GM18868 (cell line): ENCODE measurements around the gene CXADR.

Experiments
- ATAC-seq: cut with Tn5 transposase; IDR thresholded peaks from one replicate; pipeline ENCODE4 v1.9.1; 2021; ENCODE audit warnings: mild to moderate bottlenecking, moderate library complexity; ENCODE audit not compliant: unreplicated experiment

The CXADR gene

DNA sequence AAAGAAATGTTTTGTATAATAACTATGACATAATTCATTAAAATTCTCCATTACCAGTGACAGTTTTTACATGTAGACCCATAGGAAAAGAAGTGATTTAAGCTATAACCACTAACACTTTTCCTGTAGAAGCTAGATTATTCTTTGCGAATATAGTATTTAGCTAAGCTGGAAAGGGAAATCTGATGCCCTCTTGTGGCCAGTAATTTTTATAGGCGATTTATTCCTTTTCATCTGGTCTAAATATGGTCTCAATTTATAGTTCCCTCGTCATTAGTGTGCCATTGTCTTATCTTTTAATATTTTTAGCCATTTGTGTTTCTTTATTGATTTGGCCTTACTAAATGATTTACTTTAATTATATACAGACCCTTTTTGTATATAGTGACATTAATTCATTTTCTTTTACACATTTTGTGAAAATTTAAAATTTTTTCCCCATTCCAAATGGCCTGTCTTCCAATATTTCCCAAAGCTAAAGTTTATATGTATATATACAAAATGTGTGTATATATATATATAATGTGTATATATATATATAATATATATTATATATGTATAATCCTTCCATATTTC is 73.1 kb downstream of the CXADR start:
- peak; percentile 75 for ATAC-seq

DNA sequence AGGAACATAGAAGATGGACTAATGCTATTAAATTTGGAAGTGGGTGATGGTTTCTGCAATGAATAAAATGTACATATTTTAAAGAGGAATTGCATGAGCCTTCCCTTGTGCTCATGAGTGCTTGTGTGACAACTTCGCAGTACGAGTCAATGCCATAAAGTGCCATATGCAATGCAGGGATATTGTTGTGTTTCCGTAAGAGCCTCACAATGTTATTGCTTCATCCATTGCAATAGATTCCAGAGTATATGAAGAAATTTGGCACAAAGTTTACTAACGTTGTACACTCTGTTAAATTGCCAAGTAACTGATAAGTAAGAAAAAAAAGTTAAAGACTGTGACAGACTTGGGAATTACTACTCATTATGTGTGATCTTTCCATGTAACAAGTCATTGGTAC is 77.6 kb downstream of the CXADR start:
- ATAC-seq = no peak

DNA sequence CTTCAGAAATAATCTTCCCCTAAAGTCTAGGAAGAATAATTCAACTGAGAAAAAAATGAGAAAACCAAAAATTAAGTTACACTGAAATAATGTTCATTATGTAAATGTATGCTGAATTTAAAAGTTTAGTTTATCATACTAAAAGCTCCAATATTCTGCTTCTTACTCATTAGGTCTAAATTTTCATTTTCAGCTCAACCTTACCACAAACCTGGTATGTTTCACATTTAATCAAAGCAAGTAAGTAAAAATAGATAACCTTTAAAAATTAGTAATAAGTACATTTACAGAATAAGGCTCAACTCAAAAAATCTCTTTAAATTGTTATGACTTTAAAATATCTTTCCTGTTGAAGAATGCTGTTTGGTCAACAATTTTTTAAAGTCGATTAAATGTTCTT is 84.8 kb downstream of the CXADR start:
- ATAC-seq = peak; percentile 43

DNA sequence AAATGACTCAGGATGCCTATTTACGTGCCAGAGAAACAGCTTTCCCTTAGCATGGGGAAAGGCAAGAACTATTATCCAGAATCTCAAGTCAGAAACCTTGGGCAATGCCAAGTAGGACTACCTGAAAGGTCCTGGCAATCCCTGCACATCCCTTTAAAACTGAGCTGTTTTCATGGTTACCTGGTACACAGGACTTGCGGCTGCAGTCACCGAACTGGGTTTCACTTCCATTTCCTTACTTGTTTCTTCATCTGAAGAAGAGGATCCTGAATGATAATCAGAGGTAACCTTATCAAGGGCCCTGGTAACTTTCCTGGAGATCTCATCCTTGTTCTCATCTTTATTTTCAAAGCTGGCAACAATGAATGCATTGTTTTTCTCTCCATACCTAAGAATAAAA is 85.6 kb downstream of the CXADR start:
- ATAC-seq = peak; percentile 84

DNA sequence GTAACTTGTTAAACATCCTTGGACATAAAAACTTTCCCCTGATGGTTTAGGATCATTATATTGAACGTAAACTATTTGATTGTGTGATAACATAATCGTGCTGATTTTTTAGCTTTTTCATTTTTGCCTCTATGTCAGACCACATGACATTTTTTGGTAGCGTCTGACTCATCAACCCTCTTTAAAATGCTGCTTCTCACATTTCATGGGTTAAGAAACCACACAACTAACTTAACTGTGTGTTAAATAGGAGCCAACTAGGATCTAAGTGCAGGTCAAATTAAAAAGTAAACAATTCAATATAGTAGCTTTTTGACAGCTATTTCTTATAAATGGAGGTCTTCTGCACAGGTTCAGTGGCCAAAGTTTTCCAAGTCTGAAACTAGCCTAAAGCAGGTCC is 90.0 kb downstream of the CXADR start:
- ATAC-seq = no peak

DNA sequence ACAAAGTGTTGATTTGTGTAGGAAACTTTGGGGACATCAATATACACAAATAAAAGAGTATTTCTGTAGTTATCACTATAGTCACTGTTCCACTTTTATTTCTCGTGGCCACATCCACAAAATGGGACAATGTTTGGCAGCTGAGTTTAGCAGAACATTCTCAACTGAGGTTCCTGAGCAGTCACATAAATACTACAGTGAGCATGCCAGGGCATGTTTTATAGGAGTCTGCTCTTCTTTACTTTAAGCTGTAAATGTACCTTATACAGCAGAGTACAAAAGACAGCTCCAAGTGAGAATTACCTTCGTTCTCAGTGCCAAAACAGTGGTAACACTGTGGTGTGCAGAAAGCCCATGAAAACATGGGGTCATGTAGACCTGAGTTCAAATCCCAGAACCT is 94.8 kb downstream of the CXADR start:
- ATAC-seq = no peak

DNA sequence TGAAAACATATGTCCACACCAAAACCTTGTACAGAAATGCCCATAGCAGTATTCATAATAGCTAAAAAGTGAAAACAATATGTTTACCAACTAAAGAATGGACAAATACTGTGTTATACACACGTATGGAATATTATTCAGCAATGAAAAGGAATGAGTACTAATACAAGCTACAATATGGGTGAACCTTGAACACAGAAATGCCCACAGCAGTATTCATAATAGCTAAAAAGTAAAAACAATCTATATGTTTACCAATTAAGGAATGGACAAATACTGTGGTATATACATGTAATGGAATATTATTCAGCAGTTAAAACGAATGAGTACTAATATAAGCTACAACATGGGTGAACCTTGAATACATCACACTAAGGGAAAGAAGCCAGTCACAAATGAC is 96.8 kb downstream of the CXADR start:
- no peak for ATAC-seq

DNA sequence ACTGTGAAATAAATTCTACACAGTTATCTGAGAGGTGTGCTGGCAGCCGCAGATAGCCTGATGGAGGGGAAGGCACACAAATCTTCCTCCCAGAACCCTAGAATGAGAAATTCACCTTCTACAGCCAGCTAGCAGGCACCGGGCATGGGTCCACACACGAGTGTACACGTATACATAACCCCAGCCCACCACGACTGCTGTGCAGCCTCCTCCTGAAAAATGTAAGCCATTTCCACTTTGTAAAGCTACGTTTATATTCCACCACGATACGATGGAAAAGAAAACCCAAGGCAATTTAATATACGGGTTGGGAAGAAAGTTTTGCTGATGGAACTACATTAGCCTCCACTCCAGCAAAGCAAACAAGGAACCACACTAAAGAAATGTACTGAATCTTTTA is 98.1 kb downstream of the CXADR start:
- no peak for ATAC-seq

DNA sequence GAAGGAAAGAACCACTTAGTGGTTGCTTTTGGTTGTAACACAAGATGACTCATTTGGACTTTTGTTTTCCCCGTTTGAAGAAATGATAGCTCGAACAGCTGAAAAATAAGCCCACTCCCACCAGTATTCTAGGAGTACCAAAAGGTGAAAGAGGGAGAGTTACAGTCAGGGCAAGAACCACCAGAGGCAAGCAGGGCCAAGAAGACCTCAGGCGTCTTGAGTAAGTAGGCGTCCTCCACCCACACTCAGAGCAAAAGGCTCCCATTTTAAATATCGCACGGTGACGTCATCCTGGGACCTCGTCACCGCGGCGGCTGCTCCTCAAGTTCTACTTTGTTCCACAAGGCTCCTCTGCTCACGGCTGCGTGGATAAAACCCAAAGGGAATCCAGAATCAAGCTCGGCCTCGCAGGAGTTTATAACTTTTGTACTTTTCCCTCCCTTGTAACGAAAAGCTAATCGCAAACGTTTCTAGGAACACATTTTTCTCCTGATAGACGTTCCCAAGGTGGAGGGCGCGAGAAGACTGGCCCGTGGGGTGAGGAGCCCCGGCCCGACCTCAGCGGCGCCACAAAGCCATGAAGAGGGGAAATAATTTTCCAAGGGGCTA is 98.7 kb downstream of the CXADR start:
- peak; percentile 61 for ATAC-seq

DNA sequence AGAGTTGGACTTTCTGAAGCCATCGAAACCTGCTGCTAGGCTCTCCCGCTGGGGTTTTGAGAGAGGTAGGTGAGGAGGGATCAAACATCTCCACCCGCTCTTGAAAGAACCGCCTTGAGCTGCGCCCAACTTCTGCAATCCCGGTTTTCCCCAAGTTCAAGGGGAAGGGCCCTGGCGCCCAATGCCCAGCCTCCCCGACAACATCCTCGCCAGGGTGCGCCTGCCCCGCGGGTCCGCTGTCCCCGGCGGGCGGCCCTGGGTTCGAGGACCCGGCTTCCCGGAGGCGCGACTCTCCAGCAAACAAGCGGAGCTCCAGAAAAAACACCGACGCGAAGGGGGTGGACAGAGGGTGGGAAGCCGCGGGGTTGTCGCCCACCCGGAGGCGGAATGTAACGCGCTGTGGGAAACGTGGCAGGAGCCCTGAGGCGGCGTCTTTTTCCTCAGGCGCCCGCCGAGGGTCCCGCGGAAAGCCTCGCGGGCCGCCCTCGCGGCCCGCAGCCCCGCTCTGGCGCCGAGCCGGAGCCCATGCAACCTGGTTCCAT is 99.3 kb downstream of the CXADR start:
- peak; percentile 4 for ATAC-seq

DNA sequence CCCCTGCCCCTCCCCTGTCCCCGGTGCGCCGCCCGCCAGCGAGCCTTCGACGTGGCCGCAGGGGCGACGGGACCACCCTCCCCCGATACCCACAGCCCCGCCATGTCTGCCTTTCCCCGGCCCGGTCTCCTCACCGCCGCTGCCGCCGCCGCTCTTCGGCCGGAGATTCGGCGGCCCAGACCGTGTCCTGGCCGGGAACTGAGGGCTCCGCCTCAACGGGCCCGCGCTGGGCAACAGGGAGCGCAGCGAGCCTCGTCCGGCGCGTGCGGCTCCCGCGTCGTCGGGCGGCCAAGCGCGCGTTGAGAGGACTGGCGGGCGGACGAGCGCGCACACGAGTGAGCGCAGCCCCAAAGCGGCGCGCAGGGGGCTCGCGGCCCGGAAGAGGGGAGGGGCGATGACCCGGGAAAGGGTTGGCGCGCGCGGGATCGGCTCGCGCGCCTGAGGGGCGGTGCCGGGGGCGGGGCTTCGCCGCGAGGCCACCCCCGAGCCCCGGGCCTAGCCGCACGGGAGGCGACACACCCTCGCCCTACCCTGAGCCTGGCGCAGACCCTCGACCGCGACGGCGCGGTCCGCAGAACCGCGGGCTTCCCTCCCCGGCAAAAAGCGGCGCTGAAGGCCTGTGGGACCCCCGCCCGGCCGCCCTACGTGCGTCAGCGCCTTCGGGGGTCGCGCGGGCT is 99.9 kb downstream of the CXADR start, which contains the start of gene BTG3:
BTG3 (minus strand) TSS at position 337 of the 677 bp plus-strand sequence. CDS start 3,757 bp downstream, outside the sequence.
- peak; percentile 78 for ATAC-seq

DNA sequence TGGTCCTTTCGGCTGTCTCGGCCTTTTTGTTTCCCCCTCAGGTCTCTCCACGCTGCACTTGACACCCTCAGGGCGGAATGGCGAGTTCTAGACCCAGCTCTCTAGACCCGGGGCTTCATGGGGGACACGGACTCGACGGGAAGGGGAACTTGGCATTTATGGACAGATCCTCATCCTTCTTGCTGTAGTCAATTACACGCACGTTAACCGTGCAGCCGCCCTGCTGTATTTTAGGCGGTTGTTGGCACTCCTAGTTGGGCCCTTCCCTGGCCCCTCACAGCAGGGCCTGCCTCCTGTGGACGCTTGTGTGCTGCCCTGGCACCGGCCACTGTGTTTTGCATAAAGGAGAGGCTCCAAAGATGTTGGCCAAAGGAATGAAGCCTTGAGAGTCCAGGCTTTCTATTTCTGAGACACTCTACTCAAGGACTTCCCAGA is 100.4 kb downstream of the CXADR start:
- no peak for ATAC-seq

DNA sequence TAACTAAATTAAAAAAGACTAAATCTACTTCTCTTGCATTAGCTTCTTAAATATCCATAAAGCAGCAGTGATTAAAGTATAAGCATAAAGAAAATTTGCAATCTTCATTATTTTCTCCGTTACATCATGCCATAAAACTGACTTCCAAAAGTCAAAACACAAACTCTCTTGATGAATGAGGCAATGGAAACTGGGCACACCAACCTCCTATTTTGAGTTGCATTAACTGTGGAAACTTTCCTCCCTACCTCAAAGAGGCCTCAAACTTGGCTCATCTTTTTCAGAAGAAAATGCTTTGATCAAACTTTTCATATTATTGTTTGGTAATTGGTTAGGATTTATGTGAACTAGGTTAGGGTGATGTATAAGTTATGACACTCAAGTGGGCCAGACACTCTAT is 104.0 kb downstream of the CXADR start:
- ATAC-seq = no peak

DNA sequence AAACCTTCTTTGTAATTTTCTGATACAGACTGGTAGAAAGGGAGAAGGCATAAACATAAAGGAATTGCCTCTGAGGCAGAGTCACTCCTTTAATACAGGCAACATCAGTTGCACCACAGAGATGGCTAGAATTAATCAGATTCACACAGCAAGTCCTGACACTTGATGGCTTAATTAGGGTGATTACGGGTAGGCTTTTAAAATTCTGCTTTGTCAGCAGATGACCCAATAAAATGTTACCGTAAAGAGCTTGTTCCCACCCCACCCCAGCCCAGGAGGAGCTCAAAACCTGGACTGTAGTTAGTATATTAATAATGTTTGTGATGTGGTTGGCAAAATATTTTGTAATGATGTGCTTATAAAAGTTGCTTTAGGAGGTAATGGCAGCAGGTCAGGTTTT is 109.2 kb downstream of the CXADR start:
- ATAC-seq = no peak

DNA sequence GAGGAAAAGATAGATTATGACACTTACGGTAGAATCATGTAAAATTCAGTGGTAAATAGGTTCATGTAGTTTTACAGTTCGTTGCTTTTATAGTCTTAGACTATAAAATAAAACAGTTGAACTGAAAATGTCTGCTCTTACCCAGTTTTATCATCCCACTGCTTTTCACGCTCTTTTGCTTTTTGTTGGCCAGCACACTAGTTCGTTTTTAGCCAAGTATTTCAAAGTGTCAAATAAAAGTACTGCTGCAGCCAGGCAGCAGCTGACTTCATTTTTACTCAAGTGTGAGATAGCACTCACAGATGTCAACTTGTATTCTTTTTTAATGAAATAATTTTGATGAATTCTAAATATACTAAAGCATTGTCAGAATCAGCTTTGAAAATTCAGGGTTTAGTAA is 118.4 kb downstream of the CXADR start:
- ATAC-seq = no peak

DNA sequence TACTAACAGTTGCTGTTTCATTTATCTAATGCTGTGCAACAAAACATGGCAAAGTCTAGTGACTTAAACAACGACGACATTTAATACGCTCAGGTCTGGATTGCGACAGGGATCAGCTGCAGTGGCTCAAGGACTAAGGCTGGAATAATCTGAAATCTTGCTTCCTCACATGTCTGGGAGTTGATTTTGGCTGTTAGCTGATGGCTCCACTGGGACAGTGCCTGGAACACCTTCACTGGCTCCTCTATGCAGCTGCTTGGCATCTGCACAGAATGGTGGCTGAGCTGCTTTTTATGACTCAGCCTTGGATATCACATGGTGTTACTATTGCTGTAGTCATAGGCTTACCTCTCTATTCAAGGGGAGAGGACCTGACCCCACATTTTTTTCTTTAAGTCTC is 123.9 kb downstream of the CXADR start:
- no peak for ATAC-seq

DNA sequence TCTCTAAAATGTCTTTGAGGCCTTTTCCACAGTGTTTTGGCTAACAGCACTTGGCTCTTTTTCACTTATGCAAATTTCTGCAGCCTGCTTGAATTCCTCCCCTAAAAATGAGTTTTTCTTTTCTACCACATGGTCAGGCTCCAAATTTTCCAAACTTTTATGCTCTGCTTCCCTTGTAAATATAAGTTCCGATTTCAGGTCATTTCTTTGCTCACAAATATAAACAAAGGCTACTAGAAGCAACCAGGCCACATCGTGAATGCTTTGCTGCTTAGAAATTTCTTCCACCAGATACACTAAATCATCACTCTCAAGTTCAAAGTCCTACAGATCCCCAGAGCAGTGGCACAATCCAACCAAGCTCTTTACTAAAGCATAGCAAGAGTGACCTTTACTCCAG is 128.0 kb downstream of the CXADR start:
- no peak for ATAC-seq
